ENCODE results near the gene FBXL16. TPM values are rescaled to one million over a fixed set of nuclear protein-coding genes. Genes with fewer than 3 reads are reported as not detected.

The FBXL16 gene
- total and polyA plus RNA-seq, 2 experiments from 2014 or later = 8.9 to 12.6 TPM

DNA sequence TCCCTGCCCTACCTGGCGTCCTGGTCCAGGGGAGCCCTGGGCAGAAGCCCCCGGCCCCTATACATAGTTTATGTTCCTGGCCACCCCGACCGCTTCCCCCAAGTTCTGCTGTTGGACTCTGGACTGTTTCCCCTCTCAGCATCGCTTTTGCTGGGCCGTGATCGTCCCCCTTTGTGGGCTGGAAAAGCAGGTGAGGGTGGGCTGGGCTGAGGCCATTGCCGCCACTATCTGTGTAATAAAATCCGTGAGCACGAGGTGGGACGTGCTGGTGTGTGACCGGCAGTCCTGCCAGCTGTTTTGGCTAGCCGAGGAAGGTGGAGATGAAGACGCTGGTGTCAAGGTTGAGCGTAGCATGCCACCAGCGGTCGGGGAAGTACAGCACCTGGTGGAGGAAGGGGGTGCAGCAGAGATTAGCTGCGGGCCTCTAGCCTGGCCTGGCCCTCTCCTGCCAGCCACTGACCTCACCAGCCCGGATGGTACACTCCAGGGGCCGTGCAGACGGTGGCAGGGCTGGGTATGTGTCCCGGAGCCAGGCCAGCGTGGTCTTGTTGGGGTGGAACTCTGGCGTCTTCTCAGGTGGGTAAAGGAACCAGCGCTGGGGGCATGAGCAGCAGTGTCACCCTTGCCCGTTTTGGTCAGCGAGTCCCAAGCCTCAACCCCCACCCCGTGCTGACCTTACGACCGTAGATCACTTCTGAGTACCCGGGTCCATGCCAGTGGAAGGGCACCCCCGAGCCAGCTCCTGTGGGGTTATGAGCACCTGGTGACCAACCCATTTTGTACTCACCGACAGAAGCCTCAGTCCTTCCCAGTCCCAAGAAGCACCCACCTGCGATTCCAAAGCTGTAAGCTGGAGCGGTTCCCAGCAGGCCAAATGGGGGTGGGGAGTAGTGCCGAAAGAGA is 22.9 kb downstream of the FBXL16 start:
- TF ChIP-seq ZNF114 (CRISPR knock-in tag; IDR thresholded peaks at IDR 0.05) (no peak), CREB1 (CRISPR knock-in tag; IDR thresholded peaks at IDR 0.05; ENCODE audit: low read depth) (no peak), STAT1 (IDR thresholded peaks at IDR 0.05; ENCODE audit: unreplicated experiment) (no peak), POLR2AphosphoS5 (IDR thresholded peaks at IDR 0.05; ENCODE audit: low read depth) (no peak), ZNF331 (CRISPR knock-in tag; IDR thresholded peaks at IDR 0.05; ENCODE audit: low read depth) (no peak), EZH2 (IDR thresholded peaks at IDR 0.05; ENCODE audit: low read depth, unreplicated experiment) (no peak), JUNB (IDR thresholded peaks at IDR 0.05; ENCODE audit: unreplicated experiment) (no peak), NANOG (IDR thresholded peaks at IDR 0.05; ENCODE audit: borderline replicate concordance) (no peak), EZH2phosphoT487 (IDR thresholded peaks at IDR 0.05; ENCODE audit: unreplicated experiment) (no peak)
- TF ChIP-seq, protein P1, sequence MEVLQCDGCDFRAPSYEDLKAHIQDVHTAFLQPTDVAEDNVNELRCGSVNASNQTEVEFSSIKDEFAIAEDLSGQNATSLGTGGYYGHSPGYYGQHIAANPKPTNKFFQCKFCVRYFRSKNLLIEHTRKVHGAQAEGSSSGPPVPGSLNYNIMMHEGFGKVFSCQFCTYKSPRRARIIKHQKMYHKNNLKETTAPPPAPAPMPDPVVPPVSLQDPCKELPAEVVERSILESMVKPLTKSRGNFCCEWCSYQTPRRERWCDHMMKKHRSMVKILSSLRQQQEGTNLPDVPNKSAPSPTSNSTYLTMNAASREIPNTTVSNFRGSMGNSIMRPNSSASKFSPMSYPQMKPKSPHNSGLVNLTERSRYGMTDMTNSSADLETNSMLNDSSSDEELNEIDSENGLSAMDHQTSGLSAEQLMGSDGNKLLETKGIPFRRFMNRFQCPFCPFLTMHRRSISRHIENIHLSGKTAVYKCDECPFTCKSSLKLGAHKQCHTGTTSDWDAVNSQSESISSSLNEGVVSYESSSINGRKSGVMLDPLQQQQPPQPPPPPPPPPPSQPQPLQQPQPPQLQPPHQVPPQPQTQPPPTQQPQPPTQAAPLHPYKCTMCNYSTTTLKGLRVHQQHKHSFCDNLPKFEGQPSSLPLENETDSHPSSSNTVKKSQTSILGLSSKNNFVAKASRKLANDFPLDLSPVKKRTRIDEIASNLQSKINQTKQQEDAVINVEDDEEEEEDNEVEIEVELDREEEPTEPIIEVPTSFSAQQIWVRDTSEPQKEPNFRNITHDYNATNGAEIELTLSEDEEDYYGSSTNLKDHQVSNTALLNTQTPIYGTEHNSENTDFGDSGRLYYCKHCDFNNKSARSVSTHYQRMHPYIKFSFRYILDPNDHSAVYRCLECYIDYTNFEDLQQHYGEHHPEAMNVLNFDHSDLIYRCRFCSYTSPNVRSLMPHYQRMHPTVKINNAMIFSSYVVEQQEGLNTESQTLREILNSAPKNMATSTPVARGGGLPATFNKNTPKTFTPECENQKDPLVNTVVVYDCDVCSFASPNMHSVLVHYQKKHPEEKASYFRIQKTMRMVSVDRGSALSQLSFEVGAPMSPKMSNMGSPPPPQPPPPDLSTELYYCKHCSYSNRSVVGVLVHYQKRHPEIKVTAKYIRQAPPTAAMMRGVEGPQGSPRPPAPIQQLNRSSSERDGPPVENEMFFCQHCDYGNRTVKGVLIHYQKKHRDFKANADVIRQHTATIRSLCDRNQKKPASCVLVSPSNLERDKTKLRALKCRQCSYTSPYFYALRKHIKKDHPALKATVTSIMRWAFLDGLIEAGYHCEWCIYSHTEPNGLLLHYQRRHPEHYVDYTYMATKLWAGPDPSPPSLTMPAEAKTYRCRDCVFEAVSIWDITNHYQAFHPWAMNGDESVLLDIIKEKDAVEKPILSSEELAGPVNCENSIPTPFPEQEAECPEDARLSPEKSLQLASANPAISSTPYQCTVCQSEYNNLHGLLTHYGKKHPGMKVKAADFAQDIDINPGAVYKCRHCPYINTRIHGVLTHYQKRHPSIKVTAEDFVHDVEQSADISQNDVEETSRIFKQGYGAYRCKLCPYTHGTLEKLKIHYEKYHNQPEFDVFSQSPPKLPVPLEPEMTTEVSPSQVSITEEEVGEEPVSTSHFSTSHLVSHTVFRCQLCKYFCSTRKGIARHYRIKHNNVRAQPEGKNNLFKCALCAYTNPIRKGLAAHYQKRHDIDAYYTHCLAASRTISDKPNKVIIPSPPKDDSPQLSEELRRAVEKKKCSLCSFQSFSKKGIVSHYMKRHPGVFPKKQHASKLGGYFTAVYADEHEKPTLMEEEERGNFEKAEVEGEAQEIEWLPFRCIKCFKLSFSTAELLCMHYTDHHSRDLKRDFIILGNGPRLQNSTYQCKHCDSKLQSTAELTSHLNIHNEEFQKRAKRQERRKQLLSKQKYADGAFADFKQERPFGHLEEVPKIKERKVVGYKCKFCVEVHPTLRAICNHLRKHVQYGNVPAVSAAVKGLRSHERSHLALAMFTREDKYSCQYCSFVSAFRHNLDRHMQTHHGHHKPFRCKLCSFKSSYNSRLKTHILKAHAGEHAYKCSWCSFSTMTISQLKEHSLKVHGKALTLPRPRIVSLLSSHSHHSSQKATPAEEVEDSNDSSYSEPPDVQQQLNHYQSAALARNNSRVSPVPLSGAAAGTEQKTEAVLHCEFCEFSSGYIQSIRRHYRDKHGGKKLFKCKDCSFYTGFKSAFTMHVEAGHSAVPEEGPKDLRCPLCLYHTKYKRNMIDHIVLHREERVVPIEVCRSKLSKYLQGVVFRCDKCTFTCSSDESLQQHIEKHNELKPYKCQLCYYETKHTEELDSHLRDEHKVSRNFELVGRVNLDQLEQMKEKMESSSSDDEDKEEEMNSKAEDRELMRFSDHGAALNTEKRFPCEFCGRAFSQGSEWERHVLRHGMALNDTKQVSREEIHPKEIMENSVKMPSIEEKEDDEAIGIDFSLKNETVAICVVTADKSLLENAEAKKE (CRISPR knock-in tag; IDR thresholded peaks at IDR 0.05) = no peak
- TF ChIP-seq, protein P2, sequence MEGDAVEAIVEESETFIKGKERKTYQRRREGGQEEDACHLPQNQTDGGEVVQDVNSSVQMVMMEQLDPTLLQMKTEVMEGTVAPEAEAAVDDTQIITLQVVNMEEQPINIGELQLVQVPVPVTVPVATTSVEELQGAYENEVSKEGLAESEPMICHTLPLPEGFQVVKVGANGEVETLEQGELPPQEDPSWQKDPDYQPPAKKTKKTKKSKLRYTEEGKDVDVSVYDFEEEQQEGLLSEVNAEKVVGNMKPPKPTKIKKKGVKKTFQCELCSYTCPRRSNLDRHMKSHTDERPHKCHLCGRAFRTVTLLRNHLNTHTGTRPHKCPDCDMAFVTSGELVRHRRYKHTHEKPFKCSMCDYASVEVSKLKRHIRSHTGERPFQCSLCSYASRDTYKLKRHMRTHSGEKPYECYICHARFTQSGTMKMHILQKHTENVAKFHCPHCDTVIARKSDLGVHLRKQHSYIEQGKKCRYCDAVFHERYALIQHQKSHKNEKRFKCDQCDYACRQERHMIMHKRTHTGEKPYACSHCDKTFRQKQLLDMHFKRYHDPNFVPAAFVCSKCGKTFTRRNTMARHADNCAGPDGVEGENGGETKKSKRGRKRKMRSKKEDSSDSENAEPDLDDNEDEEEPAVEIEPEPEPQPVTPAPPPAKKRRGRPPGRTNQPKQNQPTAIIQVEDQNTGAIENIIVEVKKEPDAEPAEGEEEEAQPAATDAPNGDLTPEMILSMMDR (conservative IDR thresholded peaks at IDR 0.05; ENCODE audit: low read depth in 2 of 2) = no peak
- TF ChIP-seq, protein P3, sequence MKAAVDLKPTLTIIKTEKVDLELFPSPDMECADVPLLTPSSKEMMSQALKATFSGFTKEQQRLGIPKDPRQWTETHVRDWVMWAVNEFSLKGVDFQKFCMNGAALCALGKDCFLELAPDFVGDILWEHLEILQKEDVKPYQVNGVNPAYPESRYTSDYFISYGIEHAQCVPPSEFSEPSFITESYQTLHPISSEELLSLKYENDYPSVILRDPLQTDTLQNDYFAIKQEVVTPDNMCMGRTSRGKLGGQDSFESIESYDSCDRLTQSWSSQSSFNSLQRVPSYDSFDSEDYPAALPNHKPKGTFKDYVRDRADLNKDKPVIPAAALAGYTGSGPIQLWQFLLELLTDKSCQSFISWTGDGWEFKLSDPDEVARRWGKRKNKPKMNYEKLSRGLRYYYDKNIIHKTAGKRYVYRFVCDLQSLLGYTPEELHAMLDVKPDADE (IDR thresholded peaks at IDR 0.05) = no peak
- TF ChIP-seq, protein P4, sequence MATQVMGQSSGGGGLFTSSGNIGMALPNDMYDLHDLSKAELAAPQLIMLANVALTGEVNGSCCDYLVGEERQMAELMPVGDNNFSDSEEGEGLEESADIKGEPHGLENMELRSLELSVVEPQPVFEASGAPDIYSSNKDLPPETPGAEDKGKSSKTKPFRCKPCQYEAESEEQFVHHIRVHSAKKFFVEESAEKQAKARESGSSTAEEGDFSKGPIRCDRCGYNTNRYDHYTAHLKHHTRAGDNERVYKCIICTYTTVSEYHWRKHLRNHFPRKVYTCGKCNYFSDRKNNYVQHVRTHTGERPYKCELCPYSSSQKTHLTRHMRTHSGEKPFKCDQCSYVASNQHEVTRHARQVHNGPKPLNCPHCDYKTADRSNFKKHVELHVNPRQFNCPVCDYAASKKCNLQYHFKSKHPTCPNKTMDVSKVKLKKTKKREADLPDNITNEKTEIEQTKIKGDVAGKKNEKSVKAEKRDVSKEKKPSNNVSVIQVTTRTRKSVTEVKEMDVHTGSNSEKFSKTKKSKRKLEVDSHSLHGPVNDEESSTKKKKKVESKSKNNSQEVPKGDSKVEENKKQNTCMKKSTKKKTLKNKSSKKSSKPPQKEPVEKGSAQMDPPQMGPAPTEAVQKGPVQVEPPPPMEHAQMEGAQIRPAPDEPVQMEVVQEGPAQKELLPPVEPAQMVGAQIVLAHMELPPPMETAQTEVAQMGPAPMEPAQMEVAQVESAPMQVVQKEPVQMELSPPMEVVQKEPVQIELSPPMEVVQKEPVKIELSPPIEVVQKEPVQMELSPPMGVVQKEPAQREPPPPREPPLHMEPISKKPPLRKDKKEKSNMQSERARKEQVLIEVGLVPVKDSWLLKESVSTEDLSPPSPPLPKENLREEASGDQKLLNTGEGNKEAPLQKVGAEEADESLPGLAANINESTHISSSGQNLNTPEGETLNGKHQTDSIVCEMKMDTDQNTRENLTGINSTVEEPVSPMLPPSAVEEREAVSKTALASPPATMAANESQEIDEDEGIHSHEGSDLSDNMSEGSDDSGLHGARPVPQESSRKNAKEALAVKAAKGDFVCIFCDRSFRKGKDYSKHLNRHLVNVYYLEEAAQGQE (IDR thresholded peaks at IDR 0.05; ENCODE audit: unreplicated experiment) = no peak
- ATAC-seq (no peak), DNase-seq (ENCODE audit: low spot score) (no peak)
- peaks cover 9% of the 10 kb centered on the region; the same call in 1 of the 2 replicates for H3K79me2 ChIP-seq (replicated peaks; ENCODE audit: insufficient read depth)
- Mint-ChIP-seq H3K27me3 (ENCODE audit: insufficient read depth, low read depth, poor library complexity) (peaks cover 23% of the 10 kb centered on the region), H3K4me3 (peak overlapping the region; percentile 84), H3K27ac (no peak overlapping the region), H3K9me3 (no peaks in the 10 kb centered on the region; the same call in 1 of the 3 replicates), H3K36me3 (ENCODE audit: low read depth) (peaks cover 34% of the 10 kb centered on the region), H3K4me1 (peaks cover 20% of the 10 kb centered on the region)
- peaks cover 14% of the 10 kb centered on the region; the same call in 1 of the 2 replicates for H4K20me1 ChIP-seq (replicated peaks; ENCODE audit: insufficient read depth)
- peaks cover 5% of the 10 kb centered on the region; the same call in 1 of the 2 replicates for H3K4me1 ChIP-seq (ENCODE audit: insufficient read depth)
- peak overlapping the region; percentile 84 for H3K4me2 ChIP-seq
- no peak overlapping the region for H3K27ac ChIP-seq (ENCODE audit: low read depth)
- H2AFZ ChIP-seq = no peak overlapping the region
- no peaks in the 10 kb centered on the region for H3K27me3 ChIP-seq (ENCODE audit: insufficient read depth)
- peak overlapping the region; percentile 72 for H3K4me3 ChIP-seq
- no peaks in the 10 kb centered on the region for H3K9me2 ChIP-seq (ENCODE audit: insufficient read depth)
- H3K36me3 ChIP-seq (ENCODE audit: insufficient read depth) = no peaks in the 10 kb centered on the region; the same call in 1 of the 2 replicates
- peaks cover 24% of the 10 kb centered on the region for H3F3A ChIP-seq (replicated peaks; ENCODE audit: low read depth)

All from GM23338 (cell line).